ENCODE data around the gene NASP.

GRCh38 chr1:45584351-45585109, 689 bp downstream of the NASP start:
- TF ChIP-seq POLR2A (IDR thresholded peaks at IDR 0.05) (no peak), CTCF (IDR thresholded peaks at IDR 0.05) (peak in 1 of 6 experiments; percentile 0)
